Stimulated activated CD4-positive, alpha-beta T cell treated with anti-CD3 and anti-CD28 coated beads, Interleukin-15, amount 100 ng/mL, for 1 hour (primary cell): ENCODE data around the gene SLC7A6OS.

ENCODE experiments used
- DNase-seq, 2 donors: peaks; one replicate each; pipeline ENCODE4 v3.0.0-alpha.2; 2020; ENCODE audit warnings: low read depth in 1 of 2, low spot score in 1 of 2

Gene SLC7A6OS

DNA sequence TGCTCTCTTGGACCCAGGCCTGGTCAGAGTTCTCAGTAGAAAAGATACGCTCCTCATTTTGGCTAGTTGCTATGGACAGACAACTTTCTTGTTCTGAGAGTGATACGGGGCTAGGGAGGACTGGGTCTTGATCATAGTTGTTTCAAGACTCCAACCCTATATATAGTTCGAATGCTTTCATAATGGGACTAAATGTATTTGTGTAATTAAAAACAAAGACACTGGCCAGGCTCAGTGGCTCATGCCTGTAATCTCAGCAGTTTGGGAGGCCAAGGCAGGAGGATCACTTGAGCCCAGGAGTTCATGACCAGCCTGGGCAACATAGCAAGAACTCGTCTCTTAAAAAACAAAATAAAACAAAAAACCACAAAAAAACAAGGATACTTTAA lies 28.7 kb downstream of the SLC7A6OS start:
- no peak for DNase-seq

DNA sequence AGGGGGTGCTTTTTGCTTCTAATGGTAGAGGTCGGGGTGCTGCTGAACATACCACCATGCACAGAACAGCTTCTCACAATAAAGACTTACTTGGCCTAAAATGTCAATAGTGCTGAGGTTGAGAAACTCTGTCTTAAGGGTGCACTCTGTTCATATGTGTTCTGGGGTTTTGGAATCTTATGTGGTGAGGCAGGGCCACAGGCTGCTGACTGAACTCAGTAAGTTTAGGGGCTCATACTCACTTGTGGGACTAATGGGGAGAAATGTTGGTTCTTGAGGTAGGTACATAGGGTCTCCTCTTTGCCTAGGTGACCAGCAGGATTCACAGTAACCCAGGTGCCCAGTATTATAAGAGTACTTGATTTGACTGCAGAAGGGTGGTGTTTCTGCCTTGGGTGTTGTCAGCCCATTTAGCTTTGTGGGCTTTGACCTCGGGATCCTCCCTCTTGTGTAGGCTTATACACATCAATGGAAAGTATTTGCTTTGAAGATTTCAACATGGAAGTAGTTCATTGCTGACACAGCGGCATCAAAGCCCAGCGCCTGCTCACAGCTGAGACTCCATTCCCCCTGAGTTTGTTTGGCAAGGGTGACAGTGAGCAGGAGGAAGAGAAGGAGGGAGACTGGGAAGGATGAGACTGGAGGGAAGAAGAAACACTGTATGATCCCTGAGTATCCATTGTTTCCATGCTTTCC lies 29.2 kb downstream of the SLC7A6OS start:
- no peak for DNase-seq

DNA sequence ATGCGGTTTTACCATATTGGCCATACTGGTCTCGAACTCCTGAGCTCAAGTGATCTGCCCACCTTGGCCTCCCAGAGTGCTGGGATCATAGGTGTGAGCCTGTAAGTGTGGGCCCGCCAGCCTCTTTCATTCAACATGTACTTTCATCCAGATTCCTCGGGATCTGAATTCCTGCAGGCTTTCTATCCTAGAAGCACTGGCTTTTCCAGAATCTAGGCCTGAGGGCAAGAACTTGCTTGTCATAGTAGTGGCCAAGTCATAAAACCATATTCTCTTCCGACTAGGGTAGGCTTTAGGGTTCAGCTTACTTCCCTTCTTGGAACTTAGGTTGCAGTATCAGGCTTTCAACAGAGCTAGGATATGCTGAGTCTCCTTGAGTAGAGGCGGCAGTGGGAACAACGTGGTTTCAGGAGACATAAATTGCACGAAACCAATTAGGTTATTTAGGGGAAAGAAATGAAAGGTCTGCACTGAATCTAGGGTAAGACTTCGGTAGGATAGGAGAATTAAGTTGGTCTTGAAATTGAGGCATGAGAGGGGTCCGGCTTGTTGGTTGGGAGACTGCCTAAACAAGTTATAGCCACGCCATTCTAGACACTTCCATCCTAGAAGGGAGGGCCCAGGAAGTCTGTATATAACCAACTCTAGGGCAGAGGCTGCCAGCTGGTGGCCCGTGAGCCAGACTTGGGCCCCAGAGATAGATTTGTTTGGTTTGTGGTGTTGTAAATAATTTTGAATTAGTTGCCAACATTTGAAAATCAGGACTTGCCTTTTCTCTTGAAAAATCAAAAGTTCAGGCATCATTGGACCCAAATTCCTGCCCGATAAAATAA lies 30.8 kb downstream of the SLC7A6OS start:
- no peak for DNase-seq

DNA sequence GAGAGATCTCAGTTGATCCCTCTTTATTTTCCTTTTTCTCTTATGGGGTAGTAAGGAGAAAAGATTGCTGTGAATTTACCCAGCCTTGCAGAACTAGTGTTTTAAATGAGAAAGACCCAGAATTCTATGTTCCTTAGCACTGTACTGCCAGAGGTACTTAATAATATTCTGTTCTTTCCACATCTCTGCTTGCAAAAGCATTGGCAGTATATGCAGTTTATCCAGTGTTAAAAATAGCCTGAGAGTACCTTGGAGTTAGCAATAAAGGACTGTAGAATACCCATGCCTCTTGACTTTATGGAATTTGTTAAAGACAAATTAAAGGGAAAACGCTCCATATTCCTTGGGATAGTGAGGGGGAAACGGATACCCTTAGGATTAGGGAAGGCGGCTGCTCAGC lies 34.5 kb downstream of the SLC7A6OS start:
- no peak for DNase-seq

DNA sequence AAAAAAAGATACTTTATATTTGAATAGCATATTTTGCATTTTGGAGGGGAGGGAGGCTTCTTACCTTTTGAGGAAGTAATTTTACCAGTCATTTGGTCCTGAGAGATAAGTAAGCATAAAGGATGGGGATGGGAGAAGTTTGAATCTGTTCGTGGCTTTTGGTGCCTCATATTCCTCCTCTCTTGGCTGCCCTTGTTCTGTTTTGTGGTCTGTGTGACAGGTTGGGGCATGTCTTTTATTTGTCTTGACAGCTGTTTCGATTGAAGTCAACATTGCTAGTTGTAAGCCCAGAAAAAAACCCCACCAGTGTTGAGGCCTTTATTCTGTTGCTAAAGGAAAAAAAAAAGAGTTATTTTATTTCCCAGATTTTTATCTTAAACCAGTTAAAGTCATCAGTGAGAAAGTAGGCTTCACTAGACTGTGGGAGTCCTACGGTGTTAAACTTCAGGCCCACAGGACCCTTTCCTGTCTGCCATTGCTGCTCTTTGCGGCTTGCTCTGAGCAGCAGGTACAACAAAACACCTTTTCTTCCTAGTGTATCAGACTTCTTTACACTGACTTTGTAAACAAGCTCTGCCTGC lies 35.0 kb downstream of the SLC7A6OS start:
- DNase-seq: no peak

DNA sequence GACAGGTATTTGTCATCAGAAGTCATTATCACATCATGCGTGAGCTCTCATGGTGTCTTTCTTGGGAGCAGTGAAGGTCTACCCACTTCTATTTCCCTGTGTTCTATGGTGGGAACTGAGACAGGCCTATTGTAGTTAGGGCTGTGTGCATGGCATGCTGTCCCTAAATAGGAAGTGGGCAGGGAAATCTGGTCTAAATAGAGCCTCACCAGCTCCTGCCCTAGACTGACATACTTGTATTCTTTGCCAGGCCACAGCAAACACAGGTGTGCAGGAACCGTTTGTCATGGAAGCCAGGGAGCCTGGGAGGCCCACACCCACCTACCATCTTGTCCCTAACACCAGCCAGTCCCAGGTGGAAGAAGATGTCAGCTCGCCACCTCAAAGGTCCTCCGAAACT lies 36.3 kb downstream of the SLC7A6OS start:
- DNase-seq: no peak

DNA sequence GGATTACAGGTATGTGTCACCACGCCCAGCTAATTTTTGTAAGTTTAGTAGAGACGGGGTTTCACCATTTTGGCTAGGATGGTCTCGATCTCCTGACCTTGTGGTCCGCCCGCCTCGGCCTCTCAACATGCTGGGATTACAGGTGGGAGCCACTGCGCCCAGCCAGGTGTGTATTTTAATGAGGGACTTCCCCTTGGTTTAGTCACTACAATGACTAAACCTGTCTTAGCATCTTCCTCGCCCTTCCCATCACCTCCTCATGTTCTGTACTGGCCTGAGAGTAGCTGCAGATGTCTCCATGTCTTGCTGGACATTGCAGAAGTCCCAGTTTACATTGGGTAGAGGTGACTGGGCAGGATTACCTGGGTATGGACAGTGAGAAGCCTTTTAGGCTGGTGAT lies 36.9 kb downstream of the SLC7A6OS start:
- DNase-seq: no peak

DNA sequence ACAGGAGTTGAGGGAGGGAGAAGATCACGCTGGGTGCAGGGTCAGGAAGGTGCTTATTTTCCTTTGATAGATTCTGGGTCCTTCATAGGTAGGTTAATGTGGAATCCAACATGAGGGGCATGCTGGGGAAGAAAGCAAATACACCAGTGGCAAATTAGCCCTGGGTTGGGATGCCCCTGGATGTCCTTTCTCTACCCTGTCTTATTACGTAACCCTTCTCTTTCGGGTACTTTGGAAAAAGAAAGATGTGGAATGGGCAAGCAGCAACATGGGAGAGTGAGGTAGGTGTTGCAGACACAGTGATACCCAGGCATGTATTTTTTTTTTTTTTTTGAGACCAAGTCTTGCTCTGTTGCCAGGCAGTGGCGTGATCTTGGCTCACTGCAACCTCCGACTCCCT lies 37.3 kb downstream of the SLC7A6OS start:
- no peak for DNase-seq

DNA sequence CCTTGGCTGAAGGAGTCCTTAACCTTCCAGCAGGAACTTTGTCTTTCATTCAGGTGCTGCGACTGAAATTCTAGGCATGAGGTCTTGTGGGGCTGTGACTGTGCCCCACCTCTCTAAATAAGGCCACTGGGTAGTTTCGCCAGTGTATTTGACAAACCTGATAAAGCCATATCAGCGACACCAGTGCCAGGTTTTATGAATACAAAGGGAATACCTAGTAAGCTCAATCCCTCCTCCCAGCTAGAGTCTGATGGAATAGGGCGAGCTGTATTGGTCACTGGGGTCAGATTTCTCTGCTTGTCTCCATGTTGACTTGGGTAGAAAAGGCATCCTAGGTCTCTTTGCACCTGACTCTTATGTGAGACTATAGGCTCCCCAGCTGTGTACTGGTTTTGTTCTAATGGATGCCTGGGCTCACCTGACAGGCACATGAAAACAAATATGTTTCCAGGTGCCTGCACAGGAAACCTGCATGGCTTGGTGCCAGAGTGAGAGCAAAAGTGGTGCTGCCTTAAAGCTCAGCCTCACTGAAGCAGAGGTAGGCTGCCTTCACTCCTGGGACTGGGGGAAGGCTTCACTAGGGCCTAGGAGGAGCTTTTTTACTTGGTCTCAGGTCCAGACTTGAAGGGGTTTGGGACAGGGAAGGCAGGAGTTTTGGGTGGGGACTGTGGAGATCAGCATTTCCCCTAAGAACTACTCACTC lies 38.1 kb downstream of the SLC7A6OS start:
- peak in 1 of 2 donors; percentile 38 for DNase-seq

DNA sequence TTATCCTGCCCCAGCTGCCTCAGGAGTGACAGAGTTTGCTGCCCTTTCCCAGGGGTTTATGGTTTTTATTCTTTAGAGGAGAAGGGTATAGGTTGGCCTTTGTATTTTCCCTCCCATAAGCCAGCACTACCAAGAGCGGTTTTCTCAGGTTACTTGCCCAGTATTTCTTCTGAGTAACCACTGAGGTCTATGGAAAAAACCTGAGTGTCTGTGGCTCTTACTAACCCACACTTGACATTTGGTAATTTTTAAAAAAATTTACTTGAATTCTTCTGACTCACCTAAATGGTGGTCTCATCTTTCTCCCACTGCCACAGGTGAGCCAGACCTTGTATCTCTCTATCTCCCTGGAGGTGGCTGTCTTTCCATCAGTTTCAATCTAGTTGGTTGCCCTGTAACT lies 40.4 kb downstream of the SLC7A6OS start:
- DNase-seq: no peak

DNA sequence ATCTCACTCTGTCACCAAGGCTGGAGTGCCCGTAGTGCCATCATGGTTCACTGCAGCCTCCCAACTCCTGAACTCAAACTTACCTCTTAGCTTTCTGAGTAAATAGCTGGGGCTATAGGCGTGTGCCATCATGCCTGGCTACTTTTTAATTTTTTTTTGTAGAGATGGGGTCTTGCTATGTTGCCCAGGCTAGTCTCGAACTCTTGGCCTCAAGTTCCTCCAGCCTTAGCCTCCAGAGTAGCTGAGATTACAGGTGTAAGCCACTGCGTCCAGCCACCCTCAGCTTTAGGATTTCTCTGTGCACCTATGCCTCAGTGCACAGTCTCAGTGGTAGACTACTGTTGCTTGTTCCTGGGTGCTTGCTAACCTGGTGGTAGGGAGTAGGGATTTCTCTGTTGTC lies 41.0 kb downstream of the SLC7A6OS start:
- no peak for DNase-seq

DNA sequence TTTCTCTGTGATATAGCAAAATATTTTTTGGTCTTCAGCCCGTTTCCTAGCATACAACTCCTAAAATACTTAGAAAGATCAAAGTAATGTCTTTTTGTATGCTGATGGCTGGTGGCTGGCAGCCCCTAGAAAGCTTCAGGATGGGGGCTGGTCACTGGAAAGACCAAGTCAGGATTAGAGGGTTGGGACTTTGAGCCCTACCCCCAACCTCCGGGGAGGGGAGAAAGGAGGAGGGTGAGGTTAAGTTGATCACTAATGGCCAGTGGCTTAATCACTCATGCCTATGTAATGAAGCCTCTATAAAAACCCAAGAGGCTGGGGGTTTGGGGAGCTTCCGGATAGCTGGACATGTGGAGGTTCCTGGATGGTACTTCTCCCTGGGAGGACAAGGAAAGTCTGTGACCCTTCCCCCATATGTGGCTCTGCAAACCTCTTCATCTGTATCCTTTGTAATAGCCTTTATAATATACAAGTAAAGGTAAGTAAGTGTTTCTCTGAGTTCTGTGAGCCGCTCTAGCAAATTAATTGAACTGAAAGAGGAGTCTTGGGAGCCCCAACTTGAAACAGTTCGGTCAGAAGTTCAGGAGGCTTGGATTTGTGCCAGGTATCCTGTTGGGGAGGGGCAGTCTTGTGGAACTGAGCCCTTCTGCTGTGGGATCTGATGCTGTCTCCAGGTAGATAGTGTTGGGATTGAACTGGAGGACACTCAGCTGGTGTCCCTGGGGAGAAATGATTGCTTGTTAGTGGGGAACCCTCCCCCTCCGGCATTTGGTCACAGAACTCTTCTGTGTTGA lies 42.9 kb downstream of the SLC7A6OS start:
- DNase-seq: no peak

DNA sequence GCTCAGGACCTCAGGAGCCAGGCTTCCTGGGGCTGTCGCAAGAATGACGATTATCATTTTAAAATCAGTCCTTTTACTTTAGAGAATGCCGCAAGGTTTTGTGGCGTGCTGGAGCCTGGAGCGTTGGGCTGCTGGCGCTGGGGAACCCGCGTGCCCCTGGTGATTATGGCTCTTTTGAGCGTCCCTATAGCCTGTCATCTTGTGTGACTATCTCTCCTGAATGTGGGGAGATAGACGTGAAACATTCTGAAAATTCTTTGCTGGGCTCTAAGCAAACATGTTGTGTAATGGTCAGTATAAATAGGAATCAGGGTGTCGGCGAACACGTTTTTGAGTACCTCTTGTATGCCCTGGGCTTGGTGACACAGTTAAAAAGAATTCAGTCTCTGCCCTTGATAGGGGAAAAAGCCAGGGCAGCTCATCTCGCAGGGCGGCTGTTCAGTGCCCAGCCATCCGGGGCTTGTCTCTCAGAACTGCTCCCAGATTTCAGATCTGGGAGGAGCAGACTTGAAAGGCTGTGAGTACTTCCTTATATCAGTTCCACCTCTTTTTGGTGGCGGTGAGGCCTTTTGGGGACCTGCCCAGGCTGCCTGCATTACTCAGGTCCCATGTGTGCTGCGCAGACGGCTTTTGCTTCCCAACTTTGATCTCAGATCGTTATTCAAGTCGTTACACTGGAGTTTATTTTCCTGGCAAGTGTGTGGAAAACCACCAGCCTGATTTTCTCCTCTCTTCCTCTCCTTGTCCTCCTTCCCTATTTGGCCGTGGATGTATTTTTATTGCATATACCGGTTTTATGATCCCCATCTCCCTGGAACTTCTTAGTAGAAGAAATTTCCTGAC lies 45.4 kb downstream of the SLC7A6OS start:
- DNase-seq: peak in 1 of 2 donors; percentile 30

DNA sequence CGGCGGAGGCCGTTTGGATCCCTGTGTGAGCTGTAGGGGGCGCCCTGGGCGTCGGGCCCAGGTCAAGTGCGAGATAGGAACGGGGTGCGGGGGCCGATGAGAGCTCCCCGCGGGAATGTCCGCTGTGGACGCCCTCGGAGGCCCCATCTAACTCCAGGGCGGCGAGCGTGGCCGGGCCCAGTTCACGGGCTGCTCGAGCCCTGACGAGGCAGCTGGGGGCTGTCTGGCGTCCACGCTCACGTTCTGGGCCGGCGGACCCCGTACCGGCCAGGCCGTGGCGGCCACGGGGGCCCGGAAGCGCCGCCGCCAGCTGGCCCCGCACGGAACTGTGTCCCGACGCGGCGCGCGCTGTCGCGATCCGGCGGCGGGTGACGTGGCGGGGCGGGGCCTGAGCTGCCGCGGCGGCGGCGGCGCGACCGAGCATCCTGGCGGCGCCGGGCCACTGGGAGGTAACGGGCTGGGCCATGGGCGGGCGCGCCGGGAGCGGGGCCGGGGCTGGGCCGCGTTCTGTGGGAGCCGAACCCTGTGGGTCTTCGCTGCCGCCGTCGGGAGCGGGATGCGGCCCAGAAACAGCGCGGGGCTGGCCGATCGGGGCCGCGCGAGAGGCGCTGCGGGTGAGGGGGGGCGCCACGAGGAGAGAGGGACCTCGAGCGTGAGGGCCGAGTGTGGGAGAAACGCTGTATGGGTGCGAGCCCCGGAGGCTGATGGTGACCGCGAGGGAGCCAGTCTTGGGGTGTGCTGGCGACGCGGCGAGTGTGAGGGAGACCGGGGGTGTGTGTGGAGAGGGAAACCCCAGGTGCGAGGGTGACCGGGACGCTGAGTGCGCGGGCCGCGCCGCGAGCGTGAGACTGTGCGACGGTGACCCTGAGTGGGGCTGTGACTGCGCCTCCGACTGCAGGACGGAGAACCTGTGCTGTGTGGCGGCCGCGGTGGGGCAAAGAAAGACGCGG lies 46.3 kb downstream of the SLC7A6OS start, which contains the start of gene SLC7A6:
SLC7A6 (plus strand) TSS at position 399 of the 950 bp plus-strand sequence. CDS start 10,201 bp downstream, outside the sequence.
- DNase-seq: peak; percentile 67 to 82

DNA sequence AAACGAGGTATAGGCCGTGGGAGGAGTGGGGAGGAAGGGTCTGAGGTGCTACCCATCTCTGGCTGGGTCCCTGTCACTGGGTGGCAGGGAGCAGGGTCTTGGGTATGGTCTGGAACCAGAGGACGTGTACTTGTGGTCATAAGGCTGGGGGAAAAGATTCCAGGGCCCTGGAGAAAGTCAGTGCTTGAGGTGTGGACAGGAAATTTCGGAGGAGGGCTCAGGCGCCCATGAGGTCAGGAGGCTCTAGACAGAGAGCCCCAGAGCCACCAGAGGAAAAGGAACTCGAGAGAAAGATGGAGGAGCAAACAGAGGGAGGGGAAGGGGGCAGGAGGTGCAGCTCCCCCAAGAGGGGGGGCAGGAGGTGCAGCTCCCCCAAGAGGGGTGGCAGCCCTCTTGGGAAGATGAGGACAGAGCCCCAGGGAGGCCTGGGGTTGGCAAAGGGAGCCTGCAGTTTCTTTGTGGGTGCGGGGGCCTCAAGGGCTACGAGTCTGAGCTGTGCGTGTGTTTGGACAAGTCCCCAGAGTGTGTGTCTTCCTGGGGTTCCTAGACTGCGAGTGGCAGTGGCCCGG lies 47.1 kb downstream of the SLC7A6OS start:
- DNase-seq: no peak

DNA sequence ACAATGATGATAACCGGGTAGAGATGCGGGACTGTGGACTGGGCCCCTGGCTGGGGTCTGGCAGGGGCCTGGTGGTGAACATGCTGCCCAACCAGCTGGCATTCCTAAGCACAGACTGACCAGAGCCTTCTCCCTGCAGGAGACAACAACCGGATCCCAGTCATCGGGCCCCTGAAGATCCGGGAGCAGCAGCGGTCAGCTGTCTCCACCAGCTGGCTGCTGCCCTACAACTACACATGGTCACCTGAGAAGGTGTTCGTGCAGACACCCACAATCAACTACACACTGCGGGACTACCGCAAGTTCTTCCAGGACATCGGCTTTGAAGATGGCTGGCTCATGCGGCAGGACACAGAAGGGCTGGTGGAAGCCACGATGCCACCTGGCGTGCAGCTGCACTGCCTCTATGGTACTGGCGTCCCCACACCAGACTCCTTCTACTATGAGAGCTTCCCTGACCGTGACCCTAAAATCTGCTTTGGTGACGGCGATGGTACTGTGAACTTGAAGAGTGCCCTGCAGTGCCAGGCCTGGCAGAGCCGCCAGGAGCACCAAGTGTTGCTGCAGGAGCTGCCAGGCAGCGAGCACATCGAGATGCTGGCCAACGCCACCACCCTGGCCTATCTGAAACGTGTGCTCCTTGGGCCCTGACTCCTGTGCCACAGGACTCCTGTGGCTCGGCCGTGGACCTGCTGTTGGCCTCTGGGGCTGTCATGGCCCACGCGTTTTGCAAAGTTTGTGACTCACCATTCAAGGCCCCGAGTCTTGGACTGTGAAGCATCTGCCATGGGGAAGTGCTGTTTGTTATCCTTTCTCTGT lies 51.5 kb downstream of the SLC7A6OS start:
- no peak for DNase-seq
